Measurements from ENCODE around the gene LINC00632. TPM values are rescaled to one million over a fixed set of nuclear protein-coding genes. Genes with fewer than 3 reads are reported as not detected.

Gene LINC00632
- polyA plus RNA-seq, 1 of the 3 experiments (the other 2 are of a cell fraction) = 0.31 TPM

DNA sequence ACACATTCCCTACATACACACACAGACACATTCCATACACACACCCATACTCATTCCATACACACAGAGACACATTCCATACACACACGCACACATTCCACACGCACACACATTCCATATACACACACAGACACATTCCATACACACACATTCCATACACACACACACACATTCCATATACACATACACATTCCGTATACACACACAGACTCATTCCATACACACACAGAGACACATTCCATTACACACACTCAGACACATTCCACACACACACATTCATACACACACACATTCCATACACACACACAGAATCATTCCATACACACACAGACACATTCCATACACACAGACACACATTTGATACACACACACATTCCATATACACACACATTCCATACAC, 15.2 kb downstream of the LINC00632 start (continued):
- TF ChIP-seq, protein P1, sequence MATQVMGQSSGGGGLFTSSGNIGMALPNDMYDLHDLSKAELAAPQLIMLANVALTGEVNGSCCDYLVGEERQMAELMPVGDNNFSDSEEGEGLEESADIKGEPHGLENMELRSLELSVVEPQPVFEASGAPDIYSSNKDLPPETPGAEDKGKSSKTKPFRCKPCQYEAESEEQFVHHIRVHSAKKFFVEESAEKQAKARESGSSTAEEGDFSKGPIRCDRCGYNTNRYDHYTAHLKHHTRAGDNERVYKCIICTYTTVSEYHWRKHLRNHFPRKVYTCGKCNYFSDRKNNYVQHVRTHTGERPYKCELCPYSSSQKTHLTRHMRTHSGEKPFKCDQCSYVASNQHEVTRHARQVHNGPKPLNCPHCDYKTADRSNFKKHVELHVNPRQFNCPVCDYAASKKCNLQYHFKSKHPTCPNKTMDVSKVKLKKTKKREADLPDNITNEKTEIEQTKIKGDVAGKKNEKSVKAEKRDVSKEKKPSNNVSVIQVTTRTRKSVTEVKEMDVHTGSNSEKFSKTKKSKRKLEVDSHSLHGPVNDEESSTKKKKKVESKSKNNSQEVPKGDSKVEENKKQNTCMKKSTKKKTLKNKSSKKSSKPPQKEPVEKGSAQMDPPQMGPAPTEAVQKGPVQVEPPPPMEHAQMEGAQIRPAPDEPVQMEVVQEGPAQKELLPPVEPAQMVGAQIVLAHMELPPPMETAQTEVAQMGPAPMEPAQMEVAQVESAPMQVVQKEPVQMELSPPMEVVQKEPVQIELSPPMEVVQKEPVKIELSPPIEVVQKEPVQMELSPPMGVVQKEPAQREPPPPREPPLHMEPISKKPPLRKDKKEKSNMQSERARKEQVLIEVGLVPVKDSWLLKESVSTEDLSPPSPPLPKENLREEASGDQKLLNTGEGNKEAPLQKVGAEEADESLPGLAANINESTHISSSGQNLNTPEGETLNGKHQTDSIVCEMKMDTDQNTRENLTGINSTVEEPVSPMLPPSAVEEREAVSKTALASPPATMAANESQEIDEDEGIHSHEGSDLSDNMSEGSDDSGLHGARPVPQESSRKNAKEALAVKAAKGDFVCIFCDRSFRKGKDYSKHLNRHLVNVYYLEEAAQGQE (IDR thresholded peaks at IDR 0.05; ENCODE audit: low read depth, low read length) = no peak
- TF ChIP-seq, protein P2, sequence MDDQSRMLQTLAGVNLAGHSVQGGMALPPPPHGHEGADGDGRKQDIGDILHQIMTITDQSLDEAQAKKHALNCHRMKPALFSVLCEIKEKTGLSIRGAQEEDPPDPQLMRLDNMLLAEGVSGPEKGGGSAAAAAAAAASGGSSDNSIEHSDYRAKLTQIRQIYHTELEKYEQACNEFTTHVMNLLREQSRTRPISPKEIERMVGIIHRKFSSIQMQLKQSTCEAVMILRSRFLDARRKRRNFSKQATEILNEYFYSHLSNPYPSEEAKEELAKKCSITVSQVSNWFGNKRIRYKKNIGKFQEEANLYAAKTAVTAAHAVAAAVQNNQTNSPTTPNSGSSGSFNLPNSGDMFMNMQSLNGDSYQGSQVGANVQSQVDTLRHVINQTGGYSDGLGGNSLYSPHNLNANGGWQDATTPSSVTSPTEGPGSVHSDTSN (IDR thresholded peaks at IDR 0.05) = no peak

DNA sequence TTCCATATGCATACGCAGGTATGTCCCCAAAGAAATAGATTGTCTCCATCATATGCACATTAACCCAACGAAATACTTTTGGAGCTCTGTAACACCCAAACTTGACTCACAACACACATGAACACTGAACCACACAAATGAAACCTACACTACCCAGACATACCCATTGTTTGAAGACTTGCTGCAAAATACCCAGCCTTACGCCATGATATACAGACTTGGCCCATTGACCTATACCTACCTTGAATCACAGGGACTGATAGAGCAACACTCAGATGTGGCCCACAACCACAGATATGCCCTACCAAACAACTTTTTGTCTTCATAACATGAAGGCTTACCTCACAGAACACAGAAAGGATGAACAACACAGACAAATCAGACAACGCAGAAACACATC, 15.9 kb downstream of the LINC00632 start:
- Histone ChIP-seq H3K9ac (no peak overlapping the region), H2AFZ (ENCODE audit: low read depth) (no peak overlapping the region), H4K20me1 (ENCODE audit: insufficient read depth) (no peaks in the 10 kb centered on the region), H3K4me1 (ENCODE audit: control insufficient read depth in 1 of 2, insufficient read depth in 2 of 2, low read depth in 1 of 2, low read length in 1 of 2) (no peaks in the 10 kb centered on the region), H3K9me2 (no peaks in the 10 kb centered on the region), H3K4me2 (no peak overlapping the region), H3K79me2 (ENCODE audit: insufficient read depth) (no peaks in the 10 kb centered on the region), H3K4me3 (ENCODE audit: low read depth in 2 of 2, low read length in 1 of 2) (no peak overlapping the region), H3K27me3 (ENCODE audit: insufficient read depth) (no peaks in the 10 kb centered on the region; the same call in 1 of the 2 replicates), H3K9me3 (no peaks in the 10 kb centered on the region), H3K36me3 (replicated peaks in 1 of 2; ENCODE audit: control insufficient read depth in 1 of 2, insufficient read depth in 2 of 2, low read length in 1 of 2) (no peaks in the 10 kb centered on the region), H3F3A (replicated peaks; ENCODE audit: insufficient read depth) (no peaks in the 10 kb centered on the region), H3K27ac (ENCODE audit: low read depth in 2 of 2, low read length in 1 of 2) (no peak overlapping the region)
- WGBS (ENCODE audit: low lambda C conversion rate) = 51% methylated on average over 4 of the region's 4 CpGs
- no peak for DNase-seq
- POLR2A ChIA-PET = no interaction called here
- TF ChIP-seq FOXJ3 (CRISPR knock-in tag; IDR thresholded peaks at IDR 0.05) = no peak
- TF ChIP-seq GATA2 (CRISPR knock-in tag; IDR thresholded peaks at IDR 0.05) = no peak
- no peak for TF ChIP-seq FOSL2 (IDR thresholded peaks at IDR 0.05; ENCODE audit: borderline replicate concordance, low read depth)
- TF ChIP-seq SIN3A (IDR thresholded peaks at IDR 0.05; ENCODE audit: borderline replicate concordance, low read depth, low read length) = no peak
- no peak for TF ChIP-seq MEF2A (IDR thresholded peaks at IDR 0.05; ENCODE audit: borderline replicate concordance, low read depth)
- no peak for TF ChIP-seq FOXM1 (IDR thresholded peaks at IDR 0.05; ENCODE audit: low read depth)
- TF ChIP-seq EZH2phosphoT487 (IDR thresholded peaks at IDR 0.05; ENCODE audit: borderline replicate concordance, low read depth) = no peak
- no peak for TF ChIP-seq NFIC (IDR thresholded peaks at IDR 0.05; ENCODE audit: borderline replicate concordance)
- TF ChIP-seq RFX5 (IDR thresholded peaks at IDR 0.05; ENCODE audit: low read length) = no peak
- no peak for TF ChIP-seq TCF12 (IDR thresholded peaks at IDR 0.05)
- no peak for TF ChIP-seq SMC3 (IDR thresholded peaks at IDR 0.05; ENCODE audit: low read depth, low read length)
- TF ChIP-seq YY1 (IDR thresholded peaks at IDR 0.05; ENCODE audit: low read depth) = no peak
- no peak for TF ChIP-seq MXI1 (IDR thresholded peaks at IDR 0.05; ENCODE audit: low read depth, low read length)
- TF ChIP-seq, protein P3, sequence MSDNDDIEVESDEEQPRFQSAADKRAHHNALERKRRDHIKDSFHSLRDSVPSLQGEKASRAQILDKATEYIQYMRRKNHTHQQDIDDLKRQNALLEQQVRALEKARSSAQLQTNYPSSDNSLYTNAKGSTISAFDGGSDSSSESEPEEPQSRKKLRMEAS (IDR thresholded peaks at IDR 0.05; ENCODE audit: low read depth) = no peak
- TF ChIP-seq TEAD4 (IDR thresholded peaks at IDR 0.05; ENCODE audit: borderline replicate concordance, insufficient read depth) = no peak
- TF ChIP-seq, protein P4, sequence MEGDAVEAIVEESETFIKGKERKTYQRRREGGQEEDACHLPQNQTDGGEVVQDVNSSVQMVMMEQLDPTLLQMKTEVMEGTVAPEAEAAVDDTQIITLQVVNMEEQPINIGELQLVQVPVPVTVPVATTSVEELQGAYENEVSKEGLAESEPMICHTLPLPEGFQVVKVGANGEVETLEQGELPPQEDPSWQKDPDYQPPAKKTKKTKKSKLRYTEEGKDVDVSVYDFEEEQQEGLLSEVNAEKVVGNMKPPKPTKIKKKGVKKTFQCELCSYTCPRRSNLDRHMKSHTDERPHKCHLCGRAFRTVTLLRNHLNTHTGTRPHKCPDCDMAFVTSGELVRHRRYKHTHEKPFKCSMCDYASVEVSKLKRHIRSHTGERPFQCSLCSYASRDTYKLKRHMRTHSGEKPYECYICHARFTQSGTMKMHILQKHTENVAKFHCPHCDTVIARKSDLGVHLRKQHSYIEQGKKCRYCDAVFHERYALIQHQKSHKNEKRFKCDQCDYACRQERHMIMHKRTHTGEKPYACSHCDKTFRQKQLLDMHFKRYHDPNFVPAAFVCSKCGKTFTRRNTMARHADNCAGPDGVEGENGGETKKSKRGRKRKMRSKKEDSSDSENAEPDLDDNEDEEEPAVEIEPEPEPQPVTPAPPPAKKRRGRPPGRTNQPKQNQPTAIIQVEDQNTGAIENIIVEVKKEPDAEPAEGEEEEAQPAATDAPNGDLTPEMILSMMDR (IDR thresholded peaks at IDR 0.05) = no peak
- TF ChIP-seq, protein P5, sequence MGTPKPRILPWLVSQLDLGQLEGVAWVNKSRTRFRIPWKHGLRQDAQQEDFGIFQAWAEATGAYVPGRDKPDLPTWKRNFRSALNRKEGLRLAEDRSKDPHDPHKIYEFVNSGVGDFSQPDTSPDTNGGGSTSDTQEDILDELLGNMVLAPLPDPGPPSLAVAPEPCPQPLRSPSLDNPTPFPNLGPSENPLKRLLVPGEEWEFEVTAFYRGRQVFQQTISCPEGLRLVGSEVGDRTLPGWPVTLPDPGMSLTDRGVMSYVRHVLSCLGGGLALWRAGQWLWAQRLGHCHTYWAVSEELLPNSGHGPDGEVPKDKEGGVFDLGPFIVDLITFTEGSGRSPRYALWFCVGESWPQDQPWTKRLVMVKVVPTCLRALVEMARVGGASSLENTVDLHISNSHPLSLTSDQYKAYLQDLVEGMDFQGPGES (IDR thresholded peaks at IDR 0.05; ENCODE audit: low read depth, low read length) = no peak
- no peak for TF ChIP-seq RXRA (IDR thresholded peaks at IDR 0.05; ENCODE audit: borderline replicate concordance, low read depth)
- TF ChIP-seq, protein P2 (IDR thresholded peaks at IDR 0.05) = no peak
- no peak for TF ChIP-seq NRF1 (IDR thresholded peaks at IDR 0.05; ENCODE audit: low read depth, low read length)
- CTCF ChIA-PET = no interaction called here
